Measurements from ENCODE around the gene SIGLECL1.
A peak's percentile ranks its signal among the peaks of the same experiment; 100 is the strongest.

SIGLECL1 gene

DNA sequence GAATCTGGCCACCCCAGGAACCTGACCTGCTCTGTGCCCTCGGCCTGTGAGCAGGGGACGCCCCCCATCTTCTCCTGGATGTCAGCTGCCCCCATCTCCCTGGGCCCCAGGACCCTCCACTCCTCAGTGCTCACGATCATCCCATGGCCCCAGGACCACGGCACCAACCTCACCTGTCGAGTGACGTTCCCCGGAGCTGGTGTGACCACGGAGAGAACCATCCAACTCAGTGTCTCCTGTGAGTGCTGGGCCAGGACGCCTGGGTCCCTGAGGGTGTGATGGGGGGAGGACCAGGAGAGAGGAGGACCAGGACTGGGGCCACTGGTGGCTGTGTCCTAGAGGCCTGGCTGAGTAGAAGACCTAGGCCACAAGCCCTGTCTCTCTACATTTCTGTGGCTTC, 39.0 kb upstream of the SIGLECL1 start:
- peak overlapping the region; percentile 76 for H3K4me3 ChIP-seq (ENCODE audit: low read length)
- no peaks in the 10 kb centered on the region; the same call in 1 of the 2 replicates for H3K36me3 ChIP-seq (ENCODE audit: control insufficient read depth, low read length)
- peaks cover 8% of the 10 kb centered on the region; the same call in 1 of the 2 replicates for H3K79me2 ChIP-seq (ENCODE audit: control insufficient read depth, low read length)
- TF ChIP-seq EZH2phosphoT487 (IDR thresholded peaks at IDR 0.05; ENCODE audit: borderline replicate concordance, low read length): no peak
- TF ChIP-seq, protein P1, sequence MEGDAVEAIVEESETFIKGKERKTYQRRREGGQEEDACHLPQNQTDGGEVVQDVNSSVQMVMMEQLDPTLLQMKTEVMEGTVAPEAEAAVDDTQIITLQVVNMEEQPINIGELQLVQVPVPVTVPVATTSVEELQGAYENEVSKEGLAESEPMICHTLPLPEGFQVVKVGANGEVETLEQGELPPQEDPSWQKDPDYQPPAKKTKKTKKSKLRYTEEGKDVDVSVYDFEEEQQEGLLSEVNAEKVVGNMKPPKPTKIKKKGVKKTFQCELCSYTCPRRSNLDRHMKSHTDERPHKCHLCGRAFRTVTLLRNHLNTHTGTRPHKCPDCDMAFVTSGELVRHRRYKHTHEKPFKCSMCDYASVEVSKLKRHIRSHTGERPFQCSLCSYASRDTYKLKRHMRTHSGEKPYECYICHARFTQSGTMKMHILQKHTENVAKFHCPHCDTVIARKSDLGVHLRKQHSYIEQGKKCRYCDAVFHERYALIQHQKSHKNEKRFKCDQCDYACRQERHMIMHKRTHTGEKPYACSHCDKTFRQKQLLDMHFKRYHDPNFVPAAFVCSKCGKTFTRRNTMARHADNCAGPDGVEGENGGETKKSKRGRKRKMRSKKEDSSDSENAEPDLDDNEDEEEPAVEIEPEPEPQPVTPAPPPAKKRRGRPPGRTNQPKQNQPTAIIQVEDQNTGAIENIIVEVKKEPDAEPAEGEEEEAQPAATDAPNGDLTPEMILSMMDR (IDR thresholded peaks at IDR 0.05; ENCODE audit: low read depth, low read length, poor library complexity, severe bottlenecking): no peak
- no peak overlapping the region for H3K27ac ChIP-seq (ENCODE audit: low read depth, low read length)
- peaks cover 45% of the 10 kb centered on the region for H3K4me1 ChIP-seq (ENCODE audit: control insufficient read depth, low read length)
- peaks cover 4% of the 10 kb centered on the region; the same call in 1 of the 2 replicates for H3F3A ChIP-seq (ENCODE audit: control insufficient read depth, insufficient read depth)
- peak overlapping the region; percentile 86 for H3K4me2 ChIP-seq (ENCODE audit: low read length)
- no peaks in the 10 kb centered on the region for H3K9me2 ChIP-seq (replicated peaks; ENCODE audit: control insufficient read depth, low read length)
- H3K27me3 ChIP-seq (ENCODE audit: control insufficient read depth, low read length): no peaks in the 10 kb centered on the region
- no peaks in the 10 kb centered on the region for H4K20me1 ChIP-seq (ENCODE audit: control insufficient read depth, insufficient read depth, low read depth, low read length)
- no peaks in the 10 kb centered on the region for H3K9me3 ChIP-seq (ENCODE audit: control insufficient read depth, insufficient read depth, low read length)

DNA sequence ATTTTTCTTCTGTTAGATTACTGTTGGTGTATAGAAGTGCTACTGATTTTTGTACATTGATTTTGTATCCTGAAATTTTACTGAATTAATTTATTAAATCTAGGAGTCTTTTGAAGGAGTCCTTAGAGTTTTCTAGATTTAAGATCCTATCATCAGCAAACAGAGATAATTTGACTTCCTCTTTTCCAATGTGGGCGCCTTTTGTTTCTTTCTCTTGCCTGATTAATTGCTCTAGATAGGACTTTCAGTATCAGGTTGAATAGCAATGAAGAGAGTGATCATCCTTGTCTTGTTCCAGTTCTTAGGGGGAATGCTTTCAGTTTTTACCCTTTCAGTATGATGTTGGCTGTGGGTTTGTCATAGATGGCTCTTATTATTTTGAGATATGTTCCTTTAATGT, 31.6 kb upstream of the SIGLECL1 start:
- Histone ChIP-seq H3K9me2 (replicated peaks; ENCODE audit: control insufficient read depth, low read length) (no peaks in the 10 kb centered on the region), H3K79me2 (ENCODE audit: control insufficient read depth, low read length) (peaks cover 11% of the 10 kb centered on the region), H4K20me1 (ENCODE audit: control insufficient read depth, insufficient read depth, low read depth, low read length) (no peaks in the 10 kb centered on the region), H3K36me3 (ENCODE audit: control insufficient read depth, low read length) (peaks cover 19% of the 10 kb centered on the region), H3K4me3 (ENCODE audit: low read length) (peak overlapping the region; percentile 59), H3K4me2 (ENCODE audit: low read length) (peak overlapping the region; percentile 66), H3K4me1 (ENCODE audit: control insufficient read depth, low read length) (peaks cover 57% of the 10 kb centered on the region), H3K27me3 (ENCODE audit: control insufficient read depth, low read length) (no peaks in the 10 kb centered on the region), H3K27ac (ENCODE audit: low read depth, low read length) (peak overlapping the region; percentile 82), H3F3A (ENCODE audit: control insufficient read depth, insufficient read depth) (peaks cover 21% of the 10 kb centered on the region), H3K9me3 (ENCODE audit: control insufficient read depth, insufficient read depth, low read length) (no peaks in the 10 kb centered on the region; the same call in 1 of the 2 replicates)
- no peak for TF ChIP-seq EZH2phosphoT487 (IDR thresholded peaks at IDR 0.05; ENCODE audit: borderline replicate concordance, low read length)
- TF ChIP-seq, protein P1 (IDR thresholded peaks at IDR 0.05; ENCODE audit: low read depth, low read length, poor library complexity, severe bottlenecking): no peak

DNA sequence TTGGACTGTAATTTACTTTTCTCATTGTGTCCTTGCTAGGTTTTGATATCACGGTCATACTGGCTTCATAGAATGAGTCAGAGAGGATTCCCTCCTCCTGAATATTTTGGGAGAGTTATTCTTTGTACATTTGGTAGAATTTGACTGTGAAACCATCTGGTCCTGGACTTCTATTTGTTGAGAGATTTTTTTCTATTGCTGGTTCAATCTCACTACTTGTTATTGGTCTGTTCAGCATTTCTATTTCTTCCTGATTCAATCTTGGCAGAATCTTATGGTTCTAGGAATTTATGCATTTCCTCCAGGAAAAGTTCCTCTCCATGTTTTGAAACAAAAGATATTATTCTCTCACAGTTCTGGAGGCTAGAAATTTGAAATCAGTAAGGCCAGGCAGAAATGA, 30.9 kb upstream of the SIGLECL1 start:
- TF ChIP-seq EZH2phosphoT487 (IDR thresholded peaks at IDR 0.05; ENCODE audit: borderline replicate concordance, low read length): no peak
- TF ChIP-seq, protein P1 (IDR thresholded peaks at IDR 0.05; ENCODE audit: low read depth, low read length, poor library complexity, severe bottlenecking): no peak
- peaks cover 12% of the 10 kb centered on the region for H3K79me2 ChIP-seq (ENCODE audit: control insufficient read depth, low read length)
- H3K27me3 ChIP-seq (ENCODE audit: control insufficient read depth, low read length): no peaks in the 10 kb centered on the region

More for the DNA sequence above, 30.9 kb upstream of the SIGLECL1 start:
- Histone ChIP-seq H3K4me2 (ENCODE audit: low read length) (peak overlapping the region; percentile 66; the same call in 1 of the 2 replicates), H3K9me2 (replicated peaks; ENCODE audit: control insufficient read depth, low read length) (no peaks in the 10 kb centered on the region), H3K36me3 (ENCODE audit: control insufficient read depth, low read length) (peaks cover 19% of the 10 kb centered on the region), H3K4me1 (ENCODE audit: control insufficient read depth, low read length) (peaks cover 63% of the 10 kb centered on the region), H3K4me3 (ENCODE audit: low read length) (no peak overlapping the region), H4K20me1 (ENCODE audit: control insufficient read depth, insufficient read depth, low read depth, low read length) (no peaks in the 10 kb centered on the region), H3F3A (ENCODE audit: control insufficient read depth, insufficient read depth) (peaks cover 21% of the 10 kb centered on the region), H3K9me3 (ENCODE audit: control insufficient read depth, insufficient read depth, low read length) (no peaks in the 10 kb centered on the region; the same call in 1 of the 2 replicates), H3K27ac (ENCODE audit: low read depth, low read length) (no peak overlapping the region)

Measured in DOHH2 (cell line).